GM12892 (cell line): ENCODE results near the gene AGGF1.

Source experiments
- POLR2AphosphoS5 ChIP-seq: IDR thresholded peaks from 2 replicates; pipeline ENCODE4 v1.6.1; 2011; ENCODE audit warnings: low read depth, low read length, control low read depth
- TAF1 ChIP-seq: IDR thresholded peaks from 2 replicates; pipeline ENCODE4 v1.6.1; 2011; ENCODE audit warnings: low read depth, mild to moderate bottlenecking, control low read depth, low read length, borderline replicate concordance

GRCh38 chr5:77003246-77003645, 27.0 kb upstream of the AGGF1 start:
- TF ChIP-seq POLR2AphosphoS5 (no peak), TAF1 (no peak)
